ENCODE data around the gene SPEN. TPM values are rescaled to one million over a fixed set of nuclear protein-coding genes. Genes with fewer than 3 reads are reported as not detected.

SPEN gene
- polyA plus RNA-seq, 1 donor (not counting 4 experiments of a cell fraction or from before 2014, with no cell fraction given) = 8.9 TPM

DNA sequence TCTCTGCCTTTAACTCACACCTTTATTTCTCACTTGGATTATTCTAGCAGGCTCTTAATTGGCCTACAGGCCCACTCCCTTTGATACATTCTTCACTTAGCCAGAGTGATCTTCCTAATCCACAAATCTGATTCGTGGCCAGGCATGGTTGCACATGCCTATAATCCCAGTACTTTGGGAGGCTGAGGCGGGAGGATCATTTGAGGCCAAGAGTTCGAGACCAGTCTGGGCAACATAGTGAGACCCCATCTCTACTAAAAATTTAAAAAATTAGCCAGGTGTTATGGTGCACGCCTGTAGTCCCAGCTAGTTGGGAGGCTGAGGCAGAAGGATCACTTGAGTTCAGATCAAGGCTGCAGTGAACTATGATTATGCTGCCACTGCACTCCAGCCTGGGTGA lies 126.3 kb downstream of the SPEN start:
- no peak overlapping the region for H3K4me3 ChIP-seq (ENCODE audit: control insufficient read depth in 2 of 3, extremely low read depth in 1 of 3, insufficient read depth in 2 of 3, low read depth in 1 of 3, low read length in 3 of 3)
- H3K79me2 ChIP-seq (ENCODE audit: control insufficient read depth, insufficient read depth, low read length) = peaks cover 48% of the 10 kb centered on the region
- peaks cover 11 to 16% of the 10 kb centered on the region in 2 experiments for H3K36me3 ChIP-seq (ENCODE audit: control insufficient read depth in 2 of 2, extremely low read depth in 1 of 2, insufficient read depth in 2 of 2, low read length in 2 of 2)
- H3K9ac ChIP-seq (ENCODE audit: control insufficient read depth, extremely low read depth, insufficient read depth, low read length) = no peak overlapping the region
- TF ChIP-seq, protein P1, sequence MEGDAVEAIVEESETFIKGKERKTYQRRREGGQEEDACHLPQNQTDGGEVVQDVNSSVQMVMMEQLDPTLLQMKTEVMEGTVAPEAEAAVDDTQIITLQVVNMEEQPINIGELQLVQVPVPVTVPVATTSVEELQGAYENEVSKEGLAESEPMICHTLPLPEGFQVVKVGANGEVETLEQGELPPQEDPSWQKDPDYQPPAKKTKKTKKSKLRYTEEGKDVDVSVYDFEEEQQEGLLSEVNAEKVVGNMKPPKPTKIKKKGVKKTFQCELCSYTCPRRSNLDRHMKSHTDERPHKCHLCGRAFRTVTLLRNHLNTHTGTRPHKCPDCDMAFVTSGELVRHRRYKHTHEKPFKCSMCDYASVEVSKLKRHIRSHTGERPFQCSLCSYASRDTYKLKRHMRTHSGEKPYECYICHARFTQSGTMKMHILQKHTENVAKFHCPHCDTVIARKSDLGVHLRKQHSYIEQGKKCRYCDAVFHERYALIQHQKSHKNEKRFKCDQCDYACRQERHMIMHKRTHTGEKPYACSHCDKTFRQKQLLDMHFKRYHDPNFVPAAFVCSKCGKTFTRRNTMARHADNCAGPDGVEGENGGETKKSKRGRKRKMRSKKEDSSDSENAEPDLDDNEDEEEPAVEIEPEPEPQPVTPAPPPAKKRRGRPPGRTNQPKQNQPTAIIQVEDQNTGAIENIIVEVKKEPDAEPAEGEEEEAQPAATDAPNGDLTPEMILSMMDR (optimal IDR thresholded peaks at IDR 0.05 in 1 of 3, IDR thresholded peaks at IDR 0.05 in 1 of 3, conservative IDR thresholded peaks at IDR 0.05 in 1 of 3; ENCODE audit: extremely low read depth in 1 of 3, insufficient read depth in 2 of 3, low read length in 3 of 3) = no peak
- TF ChIP-seq EZH2 (IDR thresholded peaks at IDR 0.05; ENCODE audit: low read length) = no peak
- no peak overlapping the region for H3K4me2 ChIP-seq (ENCODE audit: control insufficient read depth, extremely low read depth, insufficient read depth, low read depth, low read length)
- peaks cover 9% of the 10 kb centered on the region for H3K4me1 ChIP-seq (ENCODE audit: control insufficient read depth, extremely low read depth, insufficient read depth, low read length)
- no peak overlapping the region for H2AFZ ChIP-seq (ENCODE audit: control insufficient read depth, low read length)
- no peaks in the 10 kb centered on the region for H4K20me1 ChIP-seq (ENCODE audit: control insufficient read depth, extremely low read depth, insufficient read depth, low read length)
- no peaks in the 10 kb centered on the region for H3K9me1 ChIP-seq (ENCODE audit: control insufficient read depth, extremely low read depth, insufficient read depth, low read length)
- H3K9me3 ChIP-seq (ENCODE audit: control insufficient read depth, low read depth, low read length) = no peaks in the 10 kb centered on the region
- FAIRE-seq (no peak), DNase-seq (ENCODE audit: low read depth, low spot score) (no peak)
- dilution Hi-C loops (cut with MboI; ENCODE audit: extremely low pct_ligation_motif_present, low sequenced_read_pairs) = no loop called here
- H3K27me3 ChIP-seq (ENCODE audit: control insufficient read depth, extremely low read depth, insufficient read depth, low read length) = no peaks in the 10 kb centered on the region
- no peak overlapping the region for H3K27ac ChIP-seq (ENCODE audit: control insufficient read depth, insufficient read depth, low read length)

DNA sequence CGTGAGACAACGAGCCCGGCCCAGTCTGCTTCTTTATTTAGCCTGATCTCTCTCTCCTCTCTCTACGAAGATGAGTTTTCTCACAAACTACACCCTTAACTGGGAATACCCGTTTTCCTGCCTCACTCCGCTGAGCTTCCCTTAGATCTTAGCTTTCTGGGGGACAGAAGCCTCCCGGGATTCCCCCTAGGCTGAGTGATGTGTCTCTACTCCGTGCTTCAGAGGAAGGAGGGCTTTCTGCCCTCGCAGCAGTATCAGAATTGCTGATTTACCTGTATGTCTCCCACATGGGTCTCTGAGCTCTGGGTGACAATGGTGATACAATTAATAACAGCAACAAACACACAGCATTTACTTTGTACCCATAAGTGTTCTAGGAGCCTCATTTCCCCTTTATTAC lies 127.3 kb downstream of the SPEN start:
- TF ChIP-seq, protein P1 (optimal IDR thresholded peaks at IDR 0.05 in 1 of 3, IDR thresholded peaks at IDR 0.05 in 1 of 3, conservative IDR thresholded peaks at IDR 0.05 in 1 of 3; ENCODE audit: extremely low read depth in 1 of 3, insufficient read depth in 2 of 3, low read length in 3 of 3) = no peak
- no peak for TF ChIP-seq EZH2 (IDR thresholded peaks at IDR 0.05; ENCODE audit: low read length)
- Histone ChIP-seq H3K9me1 (ENCODE audit: control insufficient read depth, extremely low read depth, insufficient read depth, low read length) (no peaks in the 10 kb centered on the region), H3K4me3 (ENCODE audit: control insufficient read depth in 2 of 3, extremely low read depth in 1 of 3, insufficient read depth in 2 of 3, low read depth in 1 of 3, low read length in 3 of 3) (peak overlapping the region; percentile 75 to 91 (median 81)), H2AFZ (ENCODE audit: control insufficient read depth, low read length) (no peak overlapping the region), H3K4me2 (ENCODE audit: control insufficient read depth, extremely low read depth, insufficient read depth, low read depth, low read length) (peak overlapping the region; percentile 99), H3K27ac (ENCODE audit: control insufficient read depth, insufficient read depth, low read length) (peak overlapping the region; percentile 74), H3K27me3 (ENCODE audit: control insufficient read depth, extremely low read depth, insufficient read depth, low read length) (no peaks in the 10 kb centered on the region), H3K36me3 (ENCODE audit: control insufficient read depth in 2 of 2, extremely low read depth in 1 of 2, insufficient read depth in 2 of 2, low read length in 2 of 2) (peaks cover 7 to 12% of the 10 kb centered on the region in 2 experiments), H3K79me2 (ENCODE audit: control insufficient read depth, insufficient read depth, low read length) (peaks cover 39% of the 10 kb centered on the region), H3K4me1 (ENCODE audit: control insufficient read depth, extremely low read depth, insufficient read depth, low read length) (peaks cover 9% of the 10 kb centered on the region), H3K9me3 (ENCODE audit: control insufficient read depth, low read depth, low read length) (no peaks in the 10 kb centered on the region), H4K20me1 (ENCODE audit: control insufficient read depth, extremely low read depth, insufficient read depth, low read length) (no peaks in the 10 kb centered on the region), H3K9ac (ENCODE audit: control insufficient read depth, extremely low read depth, insufficient read depth, low read length) (peak overlapping the region; percentile 79)
- FAIRE-seq = no peak
- DNase-seq (ENCODE audit: low read depth, low spot score) = no peak
- dilution Hi-C loops (cut with MboI; ENCODE audit: extremely low pct_ligation_motif_present, low sequenced_read_pairs) = no loop called here

All from keratinocyte (primary cell).